ENCODE results near the gene RBM15B.

- no peak for TF ChIP-seq CTCF (IDR thresholded peaks at IDR 0.05; ENCODE audit: insufficient read depth, low read depth, low read length)
- TF ChIP-seq EZH2 (IDR thresholded peaks at IDR 0.05; ENCODE audit: insufficient read depth, low read length), result no peak
Observed at GRCh38 chr3:51385621-51386091, 5.4 kb upstream of the RBM15B start.

Data from astrocyte (in vitro differentiated cells and primary cell).